Upper lobe of left lung (tissue), 4 donors: ENCODE results near the gene SH3TC2.

ENCODE experiments used
- CTCF ChIP-seq, 6 experiments: fragments of 450-650 bp in 4 of 6; fragments of 200-600 bp in 2 of 6; sonication (generic) in 2 of 6; IDR thresholded peaks; one replicate each; pipeline ENCODE4 v1.5.1; 2016 to 2019; ENCODE audit warnings: antibody characterized with exemption in 6 of 6
- EP300 ChIP-seq, 4 donors: sonication (generic); formaldehyde crosslinking; IDR thresholded peaks; one replicate each; pipeline ENCODE4 v1.5.1; 2017; ENCODE audit warnings: antibody characterized with exemption in 4 of 4, control low read depth in 2 of 4
- POLR2A ChIP-seq, 4 donors: fragments of 450-650 bp; IDR thresholded peaks; one replicate each; pipeline ENCODE4 v1.5.1; 2016 to 2017; ENCODE audit warnings: antibody characterized with exemption in 4 of 4, mild to moderate bottlenecking in 2 of 4

- TF ChIP-seq EP300 (IDR thresholded peaks at IDR 0.05) (no peak), CTCF (IDR thresholded peaks at IDR 0.05) (no peak), POLR2A (IDR thresholded peaks at IDR 0.05) (no peak)
These were observed 17.8 kb downstream of the SH3TC2 start for GRCh38 chr5:149045089-149045460.
